HG03432 (cell line): ENCODE data around the gene KRTCAP3.

Experiments used
- ATAC-seq: cut with Tn5 transposase; IDR thresholded peaks from one replicate; pipeline ENCODE4 v1.9.1; 2021; ENCODE audit warnings: mild to moderate bottlenecking, moderate library complexity; ENCODE audit not compliant: unreplicated experiment

KRTCAP3 gene

DNA sequence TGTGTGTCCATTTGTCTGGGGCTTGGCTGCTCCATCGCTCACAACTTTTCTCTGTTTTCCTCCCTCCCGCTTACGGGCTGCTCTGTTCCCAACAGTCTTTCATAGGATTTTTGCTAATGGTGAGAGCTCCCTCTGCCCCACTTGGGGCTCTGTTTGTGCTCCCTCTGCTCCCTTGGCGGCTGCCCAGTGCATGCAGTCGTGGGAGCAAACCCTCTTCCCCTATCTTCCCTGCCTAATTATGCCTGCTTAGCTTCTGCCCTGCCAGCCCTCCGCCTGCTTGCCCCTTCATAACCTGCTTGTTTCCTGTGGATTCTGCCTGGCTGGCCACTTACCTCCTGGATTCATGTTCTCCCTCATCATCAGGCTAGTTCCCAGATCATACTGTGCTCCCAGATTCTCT lies 6.6 kb upstream of the KRTCAP3 start:
- ATAC-seq, result no peak

DNA sequence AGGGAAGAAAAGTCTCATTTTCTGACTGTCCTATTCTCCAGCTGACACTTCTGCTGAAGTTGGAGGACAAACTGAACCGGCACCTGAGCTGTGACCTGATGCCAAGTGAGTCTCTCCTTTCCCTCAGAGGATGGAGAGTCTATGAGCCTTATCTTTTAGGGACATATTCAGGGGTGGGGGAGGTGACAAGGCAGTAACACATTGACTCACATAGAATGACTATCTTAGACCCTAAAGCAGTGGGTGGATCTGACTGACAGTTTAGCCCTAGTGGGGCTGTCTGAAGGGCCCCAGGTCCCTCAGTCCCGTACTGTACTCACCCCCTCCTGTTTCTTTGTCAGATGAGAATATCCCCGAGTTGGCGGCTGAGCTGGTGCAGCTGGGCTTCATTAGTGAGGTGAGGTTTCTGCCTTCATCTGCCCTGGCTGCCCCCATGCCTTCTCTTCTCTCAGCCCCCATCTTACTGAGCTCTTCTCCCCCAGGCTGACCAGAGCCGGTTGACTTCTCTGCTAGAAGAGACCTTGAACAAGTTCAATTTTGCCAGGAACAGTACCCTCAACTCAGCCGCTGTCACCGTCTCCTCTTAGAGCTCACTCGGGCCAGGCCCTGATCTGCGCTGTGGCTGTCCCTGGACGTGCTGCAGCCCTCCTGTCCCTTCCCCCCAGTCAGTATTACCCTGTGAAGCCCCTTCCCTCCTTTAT lies 805 bp upstream of the KRTCAP3 start:
- no peak for ATAC-seq

DNA sequence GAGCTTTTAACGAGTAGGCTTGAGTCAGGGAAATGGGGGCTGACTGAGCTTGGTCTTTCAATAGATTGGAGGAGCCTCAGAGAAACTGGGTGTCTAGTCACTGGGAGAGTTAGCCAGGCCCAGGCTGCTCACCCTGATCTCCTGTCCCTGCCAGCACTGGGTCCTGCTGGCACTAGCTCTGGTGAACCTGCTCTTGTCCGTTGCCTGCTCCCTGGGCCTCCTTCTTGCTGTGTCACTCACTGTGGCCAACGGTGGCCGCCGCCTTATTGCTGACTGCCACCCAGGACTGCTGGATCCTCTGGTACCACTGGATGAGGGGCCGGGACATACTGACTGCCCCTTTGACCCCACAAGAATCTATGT lies 720 bp downstream of the KRTCAP3 start:
- ATAC-seq, result no peak

DNA sequence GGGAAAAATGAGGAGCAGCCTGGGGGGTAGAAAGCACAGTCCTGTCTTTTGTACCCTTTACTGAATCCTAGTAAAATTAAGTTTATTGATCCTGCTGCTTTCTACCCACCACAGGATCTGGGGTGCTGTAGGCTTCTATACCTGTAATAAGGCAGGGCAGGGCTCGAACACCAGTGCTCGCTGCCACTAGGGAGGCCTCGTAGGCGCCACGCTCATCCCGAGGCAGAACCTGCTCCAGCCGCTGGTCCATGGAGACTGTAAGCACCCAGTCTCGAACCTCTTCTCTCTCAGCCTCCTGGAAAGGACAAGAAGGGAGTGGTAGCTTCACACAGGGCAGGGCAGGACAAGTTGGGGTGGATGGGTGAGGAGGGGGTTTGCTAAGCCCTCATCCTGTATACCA lies 3.0 kb downstream of the KRTCAP3 start:
- ATAC-seq, result no peak

DNA sequence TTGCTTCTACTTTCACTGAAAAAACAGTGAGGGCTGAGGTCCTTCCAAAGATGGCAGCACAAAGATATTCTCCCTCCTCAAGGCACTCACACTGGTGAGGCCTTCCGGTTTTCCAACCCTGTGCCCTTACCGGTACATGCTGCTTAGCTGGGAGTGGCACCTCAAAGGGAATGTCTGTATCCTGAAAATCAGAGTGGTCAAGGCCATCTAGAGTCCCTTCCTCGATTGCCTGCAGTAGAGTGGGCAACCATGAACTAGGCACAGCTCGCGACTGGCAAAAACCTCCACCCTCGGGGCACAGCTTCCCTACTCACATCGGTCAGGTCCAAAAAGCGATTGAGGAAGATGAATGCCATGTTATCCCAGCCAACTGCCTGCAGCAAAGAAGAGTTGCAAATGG lies 3.4 kb downstream of the KRTCAP3 start:
- ATAC-seq, result no peak

DNA sequence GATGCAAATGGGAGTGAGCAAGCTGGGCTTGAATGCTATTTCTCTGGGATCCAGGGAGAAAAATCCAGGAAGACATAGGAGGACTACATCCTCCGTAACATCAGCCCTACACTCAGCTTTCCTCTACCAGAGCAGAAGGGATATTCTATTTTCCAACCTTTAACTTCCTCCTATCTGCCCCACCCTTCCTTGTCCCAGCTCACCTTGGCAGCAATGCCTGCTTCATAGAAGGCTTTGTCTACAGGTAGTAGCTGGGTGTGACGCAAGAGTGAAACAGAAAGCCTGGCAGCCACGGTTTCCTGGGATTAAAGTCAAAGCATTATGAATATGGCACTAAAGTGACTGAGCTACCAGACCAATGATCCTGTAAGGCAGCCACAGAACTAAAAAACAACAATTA lies 3.9 kb downstream of the KRTCAP3 start:
- ATAC-seq, result no peak

DNA sequence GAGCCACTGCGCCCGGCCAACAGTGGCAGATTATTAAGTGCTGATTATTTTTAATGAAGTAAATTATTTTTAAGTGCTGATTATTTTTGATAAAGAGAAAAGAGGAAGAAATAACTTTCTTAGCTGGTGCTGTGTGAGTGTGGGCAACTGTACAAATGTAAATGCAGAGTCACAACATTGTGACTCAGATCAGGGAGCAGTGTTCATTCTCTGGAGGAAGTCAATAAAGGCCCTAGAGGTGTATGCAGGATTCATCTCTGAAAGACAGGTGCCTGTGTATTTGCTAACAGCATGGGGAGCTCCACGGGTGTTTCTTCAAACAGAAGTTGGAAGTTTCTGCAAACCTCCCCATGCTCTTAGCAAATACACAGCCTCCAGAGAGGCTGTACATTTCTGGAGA lies 6.2 kb downstream of the KRTCAP3 start:
- ATAC-seq, result no peak

DNA sequence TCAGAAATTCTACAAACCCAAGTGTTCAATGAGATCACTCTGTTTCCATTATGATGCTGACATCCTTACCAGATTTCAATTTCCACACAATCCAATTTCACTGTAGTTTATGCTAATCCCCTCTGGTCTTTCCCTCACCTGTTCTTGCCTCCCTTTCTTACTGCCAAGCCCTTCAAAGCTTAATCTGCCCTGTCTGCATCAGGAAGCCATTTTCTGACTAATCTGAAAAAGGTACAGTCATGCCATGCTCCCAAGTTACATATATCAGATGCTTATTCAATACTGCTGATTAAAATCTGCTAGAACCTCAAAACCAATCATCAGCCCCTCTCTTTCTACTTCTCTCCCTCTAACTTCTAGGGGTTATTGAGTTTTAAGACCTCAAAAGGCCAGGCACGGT lies 8.9 kb downstream of the KRTCAP3 start:
- ATAC-seq, result no peak

DNA sequence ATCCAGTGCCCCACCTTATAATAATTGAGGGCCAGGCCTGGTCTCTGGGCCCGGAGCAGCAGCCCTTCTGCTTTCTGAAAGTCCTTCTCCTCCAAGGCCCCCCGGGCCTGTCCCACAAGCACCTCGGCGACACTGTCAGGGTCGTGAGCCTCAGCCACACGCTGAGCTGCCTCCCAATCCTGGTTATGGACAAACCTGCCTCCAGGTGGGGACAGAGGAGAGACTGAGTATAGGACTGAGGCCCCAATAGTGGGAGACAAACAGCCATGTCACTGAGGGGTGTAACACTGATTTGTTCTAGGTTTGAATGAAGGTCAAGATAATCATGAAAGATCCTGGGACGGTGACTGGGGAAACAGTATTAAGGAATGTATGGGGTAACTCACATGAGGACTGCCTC lies 11.8 kb downstream of the KRTCAP3 start:
- no peak for ATAC-seq

DNA sequence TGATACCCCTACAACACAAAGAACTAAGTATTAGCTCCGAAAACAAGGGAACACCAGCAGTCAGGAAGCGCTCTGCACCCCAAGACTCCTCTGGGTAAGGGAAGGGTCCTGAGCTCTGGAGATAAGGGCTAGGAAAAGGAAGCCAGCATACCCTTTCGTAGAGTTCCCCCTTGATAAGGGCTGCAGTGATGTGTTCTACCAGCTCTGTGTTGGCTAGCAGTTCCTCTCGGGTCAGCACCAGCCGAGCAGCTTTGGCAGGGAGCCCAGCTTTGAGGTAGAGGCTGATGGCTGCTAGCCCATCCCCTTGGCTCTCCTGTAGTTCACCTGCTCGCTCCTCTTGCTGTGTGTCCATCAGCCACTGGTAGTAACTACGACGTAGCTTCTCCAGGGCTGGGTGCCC lies 18.9 kb downstream of the KRTCAP3 start:
- no peak for ATAC-seq

DNA sequence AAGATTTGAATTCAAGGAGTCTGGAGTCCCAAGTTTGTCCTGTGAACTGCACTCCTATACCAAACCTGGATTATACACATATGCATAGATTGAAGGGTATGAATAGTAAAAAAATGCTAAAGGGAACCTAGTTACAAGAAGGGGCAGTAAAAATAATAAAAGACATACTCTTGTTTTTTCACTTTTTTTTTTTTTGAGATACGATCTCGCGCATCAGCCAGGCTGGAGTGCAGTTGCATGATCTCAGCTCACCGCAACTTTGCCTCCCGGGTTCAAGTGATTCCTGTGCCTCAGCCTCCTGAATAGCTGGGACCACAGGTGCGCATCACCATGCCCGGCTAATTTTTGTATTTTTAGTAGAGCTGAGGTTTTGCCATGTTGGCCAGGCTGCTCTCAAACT lies 22.3 kb downstream of the KRTCAP3 start:
- no peak for ATAC-seq

DNA sequence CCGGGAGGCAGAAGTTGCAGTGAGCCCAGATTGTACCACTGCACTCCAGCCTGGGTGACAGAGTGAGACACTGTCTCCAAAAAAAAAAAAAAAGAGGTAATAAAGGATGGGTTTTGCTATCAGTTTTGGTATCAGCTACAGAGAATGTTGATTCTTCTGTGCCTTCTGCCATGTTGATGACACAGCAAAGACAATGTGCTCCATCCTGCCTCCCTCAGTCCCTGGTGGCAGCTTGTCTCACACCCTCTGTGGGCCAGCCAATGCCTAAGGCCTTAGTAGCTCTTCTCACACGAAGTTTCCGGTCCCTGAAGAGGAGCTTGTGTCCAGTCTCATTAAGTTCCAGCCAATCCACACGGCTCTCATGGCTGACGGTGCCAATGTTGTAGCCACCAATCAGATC lies 29.8 kb downstream of the KRTCAP3 start:
- ATAC-seq, result no peak

DNA sequence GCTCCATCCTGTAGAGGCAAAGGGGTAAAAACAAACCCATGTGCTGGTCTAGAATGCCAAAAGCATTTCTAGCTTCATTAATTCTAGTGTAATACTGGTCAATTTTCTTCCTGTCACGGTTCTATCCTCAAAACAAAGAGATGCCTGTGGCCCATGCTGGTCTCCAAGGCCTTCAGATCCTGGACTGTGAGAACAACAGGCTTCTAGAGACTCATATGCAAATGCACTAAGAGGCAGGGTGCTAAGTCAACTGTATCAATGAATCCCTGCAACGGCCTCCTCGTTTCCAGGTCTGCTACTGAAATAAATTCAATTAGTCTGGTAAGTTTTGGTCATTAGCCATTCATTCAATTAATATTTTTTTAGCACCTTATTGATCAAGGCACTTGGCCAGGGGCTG lies 43.3 kb downstream of the KRTCAP3 start:
- no peak for ATAC-seq

DNA sequence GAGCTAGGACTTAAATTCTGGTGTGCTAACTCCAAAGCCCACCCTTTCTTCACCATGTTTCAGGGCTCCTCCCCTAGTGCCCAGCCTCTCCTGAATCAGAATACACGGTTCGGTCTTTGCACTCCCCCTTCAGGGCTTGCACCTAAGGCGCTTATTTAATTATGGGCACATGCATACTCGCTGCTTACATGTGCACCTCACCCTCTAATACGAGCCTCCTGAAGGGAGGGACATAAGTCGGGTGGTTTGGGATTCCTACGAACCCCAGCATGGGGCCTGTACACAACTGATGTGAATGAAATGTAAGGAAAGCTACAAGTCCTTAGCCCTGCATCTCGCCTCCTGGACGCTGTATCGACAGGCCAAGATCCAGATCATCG lies 46.9 kb downstream of the KRTCAP3 start:
- ATAC-seq, result peak; percentile 2

DNA sequence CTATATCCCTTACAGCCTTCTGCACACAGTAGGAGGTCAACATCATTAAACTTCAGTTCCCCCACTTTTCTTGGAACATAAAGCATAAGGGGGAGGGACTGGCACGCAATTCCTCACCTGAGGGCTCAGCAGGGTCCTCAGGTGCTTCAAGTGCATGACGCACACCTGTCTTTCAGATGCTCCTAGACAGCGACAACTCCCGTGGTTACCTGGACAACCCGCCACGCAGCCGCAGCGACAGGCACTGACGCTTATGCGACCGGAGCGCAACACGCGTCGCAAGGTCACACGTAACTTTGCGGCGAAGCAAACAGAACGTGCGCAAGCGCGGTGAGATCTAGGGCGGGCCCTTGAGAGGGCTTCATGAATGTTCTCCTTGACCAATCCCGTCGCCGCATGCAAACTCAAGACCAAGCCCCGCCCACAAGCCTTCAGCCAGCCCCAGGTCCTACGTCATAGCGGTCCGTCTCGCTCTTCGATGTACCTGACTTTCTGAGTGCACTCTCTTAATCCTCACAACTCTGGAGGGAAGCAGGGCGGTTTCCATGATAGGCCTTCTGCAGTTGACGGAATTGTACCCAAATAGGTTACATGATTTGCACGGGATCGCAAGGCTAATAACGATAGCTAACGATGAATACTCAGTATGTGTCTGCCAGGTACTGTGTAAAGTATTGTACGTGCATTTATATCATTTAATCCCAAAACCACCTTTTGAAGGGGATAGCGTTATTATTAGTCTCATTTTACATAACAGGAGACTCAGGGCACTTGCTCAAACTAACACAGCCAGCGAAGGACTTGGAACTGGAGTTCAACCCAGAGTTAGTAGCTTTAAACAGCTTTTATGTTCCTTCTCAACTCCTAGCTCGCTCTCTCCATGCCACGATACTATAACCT lies 47.6 kb downstream of the KRTCAP3 start, which contains the start of gene IFT172:
IFT172 (minus strand) TSS at position 246 of the 900 bp plus-strand sequence; CDS start at position 156, 90 bp downstream.
- peak; percentile 95 for ATAC-seq

DNA sequence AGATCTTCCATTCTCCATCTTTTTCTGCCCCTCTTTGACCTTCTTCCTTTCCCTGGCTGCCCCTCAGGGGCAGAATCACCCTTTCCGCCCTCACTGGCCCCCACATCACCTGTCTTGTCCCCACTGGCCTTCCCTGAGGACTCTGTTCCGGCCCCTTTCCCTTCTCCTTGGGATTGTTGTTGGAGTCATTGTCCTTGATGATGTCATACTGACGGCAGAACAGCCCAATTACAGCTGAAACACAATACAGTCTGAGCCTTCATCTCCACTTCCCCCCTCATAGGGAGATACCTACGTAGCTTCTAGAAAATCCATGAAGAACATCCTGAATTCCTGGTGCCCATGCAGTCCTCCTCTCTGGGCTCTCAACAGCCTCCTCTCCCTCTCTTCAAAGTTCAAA lies 50.4 kb downstream of the KRTCAP3 start:
- ATAC-seq, result no peak

DNA sequence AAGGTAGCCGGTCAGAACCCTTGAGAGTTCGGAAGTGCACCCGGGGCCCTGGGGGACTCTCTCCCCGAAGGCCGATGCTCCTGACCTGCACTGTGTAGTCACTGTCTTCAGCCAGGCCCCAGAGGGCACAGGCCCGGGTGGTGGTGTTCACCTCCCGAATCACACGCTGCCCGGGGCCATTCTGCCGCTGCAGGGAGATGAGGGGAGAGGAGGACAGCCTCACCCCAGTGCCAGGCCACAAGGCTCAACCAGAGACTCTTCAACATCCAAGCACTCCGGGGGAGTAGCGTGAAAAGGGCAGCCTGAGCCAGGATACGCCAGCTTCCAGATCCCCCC lies 51.7 kb downstream of the KRTCAP3 start:
- ATAC-seq, result no peak
